GM12891 (cell line): ENCODE measurements around the gene PLCXD3.

Experiments used
- POLR2A ChIP-seq: IDR thresholded peaks from 2 replicates; pipeline ENCODE4 v1.6.1; 2011; ENCODE audit warnings: low read depth, low read length, control low read depth
- POLR2AphosphoS5 ChIP-seq: IDR thresholded peaks from 2 replicates; pipeline ENCODE4 v1.6.1; 2011; ENCODE audit warnings: low read depth, low read length, control low read depth

DNA sequence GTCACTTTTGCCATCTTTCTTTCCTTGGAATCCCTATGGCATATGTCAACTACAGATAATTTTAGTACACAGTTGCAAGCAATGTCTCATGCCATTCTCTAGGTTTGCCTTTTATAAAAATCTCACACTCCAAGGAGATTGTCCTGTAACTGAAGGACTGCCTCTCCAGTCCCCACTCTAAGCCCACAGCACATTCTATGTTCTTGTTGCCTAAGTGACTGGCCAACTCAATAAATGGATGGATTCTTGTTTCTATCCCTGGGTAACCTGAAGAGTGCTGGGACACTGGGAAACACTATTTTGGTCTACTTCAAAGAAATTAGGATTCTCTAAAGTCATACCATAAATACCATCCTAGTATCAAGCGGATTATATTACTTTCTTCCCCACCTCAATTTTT is 145.0 kb downstream of the PLCXD3 start:
- TF ChIP-seq POLR2A = no peak
- no peak for TF ChIP-seq POLR2AphosphoS5
